Gastrocnemius medialis (tissue), 4 donors: ENCODE measurements around the gene NCAPG2.

Source experiments
- POLR2A ChIP-seq, 2 donors: fragments of 450-650 bp; IDR thresholded peaks; one replicate each; pipeline ENCODE4 v1.6.1; 2017; ENCODE audit warnings: antibody characterized with exemption in 2 of 2, mild to moderate bottlenecking in 2 of 2, moderate library complexity in 2 of 2
- TF ChIP-seq, protein P1 (sequence below), 5 experiments: fragments of 450-650 bp in 3 of 5; fragments of 200-600 bp in 2 of 5; sonication (generic) in 2 of 5; IDR thresholded peaks in 4 of 5; conservative IDR thresholded peaks in 1 of 5; 1 replicate in 4 of 5; 2 replicates in 1 of 5; pipeline ENCODE4 v1.5.1; 2016 to 2019; ENCODE audit warnings: antibody characterized with exemption in 5 of 5, mild to moderate bottlenecking in 3 of 5, moderate library complexity in 3 of 5

GRCh38 chr7:158647475-158647792 is 57.2 kb downstream of the NCAPG2 start:
- TF ChIP-seq, protein P1, sequence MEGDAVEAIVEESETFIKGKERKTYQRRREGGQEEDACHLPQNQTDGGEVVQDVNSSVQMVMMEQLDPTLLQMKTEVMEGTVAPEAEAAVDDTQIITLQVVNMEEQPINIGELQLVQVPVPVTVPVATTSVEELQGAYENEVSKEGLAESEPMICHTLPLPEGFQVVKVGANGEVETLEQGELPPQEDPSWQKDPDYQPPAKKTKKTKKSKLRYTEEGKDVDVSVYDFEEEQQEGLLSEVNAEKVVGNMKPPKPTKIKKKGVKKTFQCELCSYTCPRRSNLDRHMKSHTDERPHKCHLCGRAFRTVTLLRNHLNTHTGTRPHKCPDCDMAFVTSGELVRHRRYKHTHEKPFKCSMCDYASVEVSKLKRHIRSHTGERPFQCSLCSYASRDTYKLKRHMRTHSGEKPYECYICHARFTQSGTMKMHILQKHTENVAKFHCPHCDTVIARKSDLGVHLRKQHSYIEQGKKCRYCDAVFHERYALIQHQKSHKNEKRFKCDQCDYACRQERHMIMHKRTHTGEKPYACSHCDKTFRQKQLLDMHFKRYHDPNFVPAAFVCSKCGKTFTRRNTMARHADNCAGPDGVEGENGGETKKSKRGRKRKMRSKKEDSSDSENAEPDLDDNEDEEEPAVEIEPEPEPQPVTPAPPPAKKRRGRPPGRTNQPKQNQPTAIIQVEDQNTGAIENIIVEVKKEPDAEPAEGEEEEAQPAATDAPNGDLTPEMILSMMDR (IDR thresholded peaks at IDR 0.05 in 4 of 5, conservative IDR thresholded peaks at IDR 0.05 in 1 of 5): no peak
- TF ChIP-seq POLR2A (IDR thresholded peaks at IDR 0.05): no peak
